NCI-H2107 (cell line): ENCODE measurements around the gene VAC14.

ENCODE experiments used
- DNase-seq: peaks from one replicate; lab custom pipeline; 2025; lab: John Stamatoyannopoulos, UW

VAC14 gene

GRCh38 chr16:70764632-70765031 lies 36.3 kb downstream of the VAC14 start:
- DNase-seq: no peak

GRCh38 chr16:70760221-70760620 lies 40.7 kb downstream of the VAC14 start:
- no peak for DNase-seq

GRCh38 chr16:70759666-70760065 lies 41.3 kb downstream of the VAC14 start:
- no peak for DNase-seq

- DNase-seq: no peak
These were observed 42.2 kb downstream of the VAC14 start for GRCh38 chr16:70758786-70759185.

- no peak for DNase-seq
These were observed 43.8 kb downstream of the VAC14 start for GRCh38 chr16:70757183-70757582.

- DNase-seq: no peak
These were observed 44.9 kb downstream of the VAC14 start for GRCh38 chr16:70756071-70756470.

GRCh38 chr16:70754851-70755600 lies 45.9 kb downstream of the VAC14 start:
- DNase-seq: no peak

- DNase-seq: no peak
These were observed 46.6 kb downstream of the VAC14 start for GRCh38 chr16:70754371-70754770.

- no peak for DNase-seq
These were observed 47.1 kb downstream of the VAC14 start for GRCh38 chr16:70753694-70754325.

- no peak for DNase-seq
These were observed 47.7 kb downstream of the VAC14 start for GRCh38 chr16:70753228-70753627.

GRCh38 chr16:70752426-70752825 lies 48.5 kb downstream of the VAC14 start:
- DNase-seq: no peak

- DNase-seq: no peak
These were observed 49.4 kb downstream of the VAC14 start for GRCh38 chr16:70751593-70751992.

GRCh38 chr16:70750893-70751467 lies 50.0 kb downstream of the VAC14 start:
- DNase-seq: no peak

- no peak for DNase-seq
These were observed 51.0 kb downstream of the VAC14 start for GRCh38 chr16:70749681-70750601.

GRCh38 chr16:70749006-70749678 lies 51.8 kb downstream of the VAC14 start:
- DNase-seq: no peak

- DNase-seq: no peak
These were observed 53.0 kb downstream of the VAC14 start for GRCh38 chr16:70747703-70748631.

- DNase-seq: no peak
These were observed 54.1 kb downstream of the VAC14 start for GRCh38 chr16:70746708-70747424.

GRCh38 chr16:70746040-70746707 lies 54.8 kb downstream of the VAC14 start:
- no peak for DNase-seq

- no peak for DNase-seq
These were observed 55.4 kb downstream of the VAC14 start for GRCh38 chr16:70745536-70746025.
